Transverse colon (tissue), 3 donors: ENCODE measurements around the gene SMAD6.

Source experiments
- CTCF ChIP-seq, 5 experiments: fragments of 200-600 bp in 3 of 5; fragments of 450-650 bp in 2 of 5; sonication (generic) in 3 of 5; IDR thresholded peaks; 1 replicate in 2 of 5; 2 replicates in 3 of 5; pipeline ENCODE4 v1.5.1; 2016 to 2017; ENCODE audit warnings: antibody characterized with exemption in 5 of 5, inconsistent platforms in 3 of 5, mild to moderate bottlenecking in 2 of 5, moderate library complexity in 1 of 5
- EP300 ChIP-seq: sonication (generic); formaldehyde crosslinking; IDR thresholded peaks from one replicate; pipeline ENCODE4 v1.6.1; 2017; ENCODE audit warnings: antibody characterized with exemption, low read depth

GRCh38 chr15:66724732-66725463 is 22.9 kb downstream of the SMAD6 start:
- TF ChIP-seq CTCF (IDR thresholded peaks at IDR 0.05), result no peak
- no peak for TF ChIP-seq EP300
